Activated naive CD8-positive, alpha-beta T cell (primary cell): ENCODE measurements around the gene PMFBP1.

ENCODE experiments used
- H3K27ac Mint-ChIP-seq: one replicate; pipeline ENCODE4 v1.8.0; 2021; ENCODE audit warnings: mixed read lengths
- H3K27me3 Mint-ChIP-seq: one replicate; pipeline ENCODE4 v1.8.0; 2021; ENCODE audit warnings: mixed read lengths
- H3K36me3 Mint-ChIP-seq: one replicate; pipeline ENCODE4 v1.8.0; 2021; ENCODE audit warnings: mixed read lengths
- H3K4me1 Mint-ChIP-seq: one replicate; pipeline ENCODE4 v1.8.0; 2021; ENCODE audit warnings: low read depth, mixed read lengths
- H3K4me3 Mint-ChIP-seq: one replicate; pipeline ENCODE4 v1.8.0; 2021; ENCODE audit warnings: mild to moderate bottlenecking, mixed read lengths
- H3K9me3 Mint-ChIP-seq: one replicate; pipeline ENCODE4 v1.8.0; 2021; ENCODE audit warnings: low read depth, mixed read lengths

The PMFBP1 gene

GRCh38 chr16:72126429-72126765 lies 45.6 kb downstream of the PMFBP1 start:
- no peaks in the 10 kb centered on the region for H3K9me3 Mint-ChIP-seq
- H3K27ac Mint-ChIP-seq = no peak overlapping the region
- no peaks in the 10 kb centered on the region for H3K4me1 Mint-ChIP-seq
- no peak overlapping the region for H3K4me3 Mint-ChIP-seq
- no peaks in the 10 kb centered on the region for H3K27me3 Mint-ChIP-seq
- no peaks in the 10 kb centered on the region for H3K36me3 Mint-ChIP-seq

GRCh38 chr16:72125635-72126428 lies 46.1 kb downstream of the PMFBP1 start:
- H3K27ac Mint-ChIP-seq = no peak overlapping the region
- H3K36me3 Mint-ChIP-seq = no peaks in the 10 kb centered on the region
- H3K9me3 Mint-ChIP-seq = no peaks in the 10 kb centered on the region
- H3K4me3 Mint-ChIP-seq = no peak overlapping the region
- H3K4me1 Mint-ChIP-seq = no peaks in the 10 kb centered on the region
- H3K27me3 Mint-ChIP-seq = no peaks in the 10 kb centered on the region

- no peaks in the 10 kb centered on the region for H3K9me3 Mint-ChIP-seq
- no peak overlapping the region for H3K27ac Mint-ChIP-seq
- H3K4me1 Mint-ChIP-seq = no peaks in the 10 kb centered on the region
- no peaks in the 10 kb centered on the region for H3K36me3 Mint-ChIP-seq
- H3K27me3 Mint-ChIP-seq = no peaks in the 10 kb centered on the region
- H3K4me3 Mint-ChIP-seq = no peak overlapping the region
Observed at GRCh38 chr16:72124761-72125634, 47.0 kb downstream of the PMFBP1 start.

GRCh38 chr16:72124148-72124547 lies 47.8 kb downstream of the PMFBP1 start:
- Mint-ChIP-seq H3K4me3 (no peak overlapping the region), H3K36me3 (no peaks in the 10 kb centered on the region), H3K9me3 (no peaks in the 10 kb centered on the region), H3K4me1 (no peaks in the 10 kb centered on the region), H3K27ac (no peak overlapping the region), H3K27me3 (no peaks in the 10 kb centered on the region)

GRCh38 chr16:72123426-72123825 lies 48.5 kb downstream of the PMFBP1 start:
- H3K4me3 Mint-ChIP-seq = no peak overlapping the region
- H3K27ac Mint-ChIP-seq = no peak overlapping the region
- H3K9me3 Mint-ChIP-seq = no peaks in the 10 kb centered on the region
- no peaks in the 10 kb centered on the region for H3K4me1 Mint-ChIP-seq
- H3K27me3 Mint-ChIP-seq = no peaks in the 10 kb centered on the region
- no peaks in the 10 kb centered on the region for H3K36me3 Mint-ChIP-seq

GRCh38 chr16:72122916-72123315 lies 49.0 kb downstream of the PMFBP1 start:
- Mint-ChIP-seq H3K4me3 (no peak overlapping the region), H3K27ac (no peak overlapping the region), H3K9me3 (no peaks in the 10 kb centered on the region), H3K27me3 (no peaks in the 10 kb centered on the region), H3K36me3 (no peaks in the 10 kb centered on the region), H3K4me1 (no peaks in the 10 kb centered on the region)

- no peak overlapping the region for H3K4me3 Mint-ChIP-seq
- H3K27me3 Mint-ChIP-seq = no peaks in the 10 kb centered on the region
- no peak overlapping the region for H3K27ac Mint-ChIP-seq
- no peaks in the 10 kb centered on the region for H3K9me3 Mint-ChIP-seq
- no peaks in the 10 kb centered on the region for H3K4me1 Mint-ChIP-seq
- H3K36me3 Mint-ChIP-seq = no peaks in the 10 kb centered on the region
Observed at GRCh38 chr16:72122308-72122707, 49.6 kb downstream of the PMFBP1 start.

GRCh38 chr16:72120026-72120425 lies 51.9 kb downstream of the PMFBP1 start:
- Mint-ChIP-seq H3K4me1 (no peaks in the 10 kb centered on the region), H3K27me3 (no peaks in the 10 kb centered on the region), H3K27ac (no peak overlapping the region), H3K4me3 (no peak overlapping the region), H3K36me3 (no peaks in the 10 kb centered on the region), H3K9me3 (no peaks in the 10 kb centered on the region)

- Mint-ChIP-seq H3K4me1 (no peaks in the 10 kb centered on the region), H3K27me3 (no peaks in the 10 kb centered on the region), H3K27ac (no peak overlapping the region), H3K9me3 (no peaks in the 10 kb centered on the region), H3K36me3 (peaks cover 5% of the 10 kb centered on the region), H3K4me3 (no peak overlapping the region)
Observed at GRCh38 chr16:72113616-72113945, 58.4 kb downstream of the PMFBP1 start.

- no peaks in the 10 kb centered on the region for H3K27me3 Mint-ChIP-seq
- H3K27ac Mint-ChIP-seq = no peak overlapping the region
- H3K4me3 Mint-ChIP-seq = no peak overlapping the region
- H3K9me3 Mint-ChIP-seq = no peaks in the 10 kb centered on the region
- peaks cover 5% of the 10 kb centered on the region for H3K36me3 Mint-ChIP-seq
- H3K4me1 Mint-ChIP-seq = no peaks in the 10 kb centered on the region
Observed at GRCh38 chr16:72112906-72113615, 58.9 kb downstream of the PMFBP1 start.

- no peak overlapping the region for H3K27ac Mint-ChIP-seq
- no peaks in the 10 kb centered on the region for H3K9me3 Mint-ChIP-seq
- no peaks in the 10 kb centered on the region for H3K4me1 Mint-ChIP-seq
- peaks cover 5% of the 10 kb centered on the region for H3K36me3 Mint-ChIP-seq
- H3K4me3 Mint-ChIP-seq = no peak overlapping the region
- no peaks in the 10 kb centered on the region for H3K27me3 Mint-ChIP-seq
Observed at GRCh38 chr16:72112452-72112792, 59.5 kb downstream of the PMFBP1 start.

GRCh38 chr16:72111657-72112451 lies 60.1 kb downstream of the PMFBP1 start:
- Mint-ChIP-seq H3K36me3 (peaks cover 5% of the 10 kb centered on the region), H3K9me3 (no peaks in the 10 kb centered on the region)

GRCh38 chr16:72110662-72111615 lies 61.0 kb downstream of the PMFBP1 start:
- Mint-ChIP-seq H3K36me3 (peaks cover 5% of the 10 kb centered on the region), H3K4me1 (no peaks in the 10 kb centered on the region)

More at GRCh38 chr16:72111657-72112451, 60.1 kb downstream of the PMFBP1 start:
- H3K4me3 Mint-ChIP-seq = no peak overlapping the region
- H3K27me3 Mint-ChIP-seq = no peaks in the 10 kb centered on the region
- no peak overlapping the region for H3K27ac Mint-ChIP-seq
- H3K4me1 Mint-ChIP-seq = no peaks in the 10 kb centered on the region

More at GRCh38 chr16:72110662-72111615, 61.0 kb downstream of the PMFBP1 start:
- H3K27me3 Mint-ChIP-seq = no peaks in the 10 kb centered on the region
- H3K4me3 Mint-ChIP-seq = no peak overlapping the region
- H3K9me3 Mint-ChIP-seq = no peaks in the 10 kb centered on the region
- H3K27ac Mint-ChIP-seq = no peak overlapping the region
